T-helper 1 cell treated with Interleukin-12 subunit alpha and Interleukin-12 subunit beta and Interleukin-4 antibody, amounts not matched to agents 30 ng/mL and 1 ng/mL, for 36 hours (primary cell): ENCODE measurements around the gene TSC22D3. TPM values are rescaled to one million over a fixed set of nuclear protein-coding genes. Genes with fewer than 3 reads are reported as not detected.
"Not testable (repeated sequence)": the region's sequence is repeated elsewhere in the genome, so short reads cannot be mapped to it uniquely, and the experiment has no call there.

Source experiments
- intact Hi-C: fragments of 100-400 bp; cut with micrococcal nuclease; formaldehyde crosslinking; loops from one replicate; pipeline ENCODE4 v1.15.1; 2024
- total RNA-seq: library from RNA; stranded (reverse); gene quantifications from 2 replicates; pipeline ENCODE4 v1.2.3, GENCODE V29; 2022

TSC22D3 gene
- total RNA-seq, 1 donor from 2014 or later: 29.8 TPM

GRCh38 chrX:107684956-107685385 is 90.6 kb downstream of the TSC22D3 start:
- intact Hi-C loops: no loop called here

GRCh38 chrX:107683931-107684330 is 91.7 kb downstream of the TSC22D3 start:
- intact Hi-C loops: no loop called here

- intact Hi-C loops: no loop called here
These were observed 92.3 kb downstream of the TSC22D3 start for GRCh38 chrX:107683124-107683895.

GRCh38 chrX:107682256-107682655 is 93.3 kb downstream of the TSC22D3 start:
- intact Hi-C loops: no loop called here

- intact Hi-C loops: no loop called here
These were observed 96.4 kb downstream of the TSC22D3 start for GRCh38 chrX:107678957-107679740.

GRCh38 chrX:107677909-107678308 is 97.7 kb downstream of the TSC22D3 start:
- intact Hi-C loops: loop anchor here (1.0 kb wide), 1 partner anchor 414 kb away; no protein-coding TSS in a partner anchor

GRCh38 chrX:107677501-107677901 is 98.1 kb downstream of the TSC22D3 start:
- intact Hi-C loops: loop anchor here (1.0 kb wide), 1 partner anchor 415 kb away; no protein-coding TSS in a partner anchor

GRCh38 chrX:107676559-107677378 is 98.8 kb downstream of the TSC22D3 start:
- intact Hi-C loops: loop anchor here (1.0 kb wide), 1 partner anchor 416 kb away; no protein-coding TSS in a partner anchor

- intact Hi-C loops: no loop called here
These were observed 99.6 kb downstream of the TSC22D3 start for GRCh38 chrX:107675823-107676555.

GRCh38 chrX:107675365-107675654 is 100.3 kb downstream of the TSC22D3 start:
- intact Hi-C loops: no loop called here

- intact Hi-C loops: loop anchor here (1.0 to 5.0 kb wide), 5 partner anchors 19 to 556 kb away; partner anchors contain the start of genes MID2 and RBM41
These were observed 100.9 kb downstream of the TSC22D3 start for GRCh38 chrX:107674480-107675364.

GRCh38 chrX:107673933-107674479 is 101.6 kb downstream of the TSC22D3 start:
- intact Hi-C loops: loop anchor here (1.0 to 5.0 kb wide), 9 partner anchors 19 to 556 kb away; partner anchors contain the start of genes ATG4A, MID2, NCBP2L and PRPS1

GRCh38 chrX:107673431-107673830 is 102.2 kb downstream of the TSC22D3 start:
- intact Hi-C loops: loop anchor here (1.0 to 5.0 kb wide), 5 partner anchors 44 to 417 kb away; partner anchors contain the start of genes ATG4A, MID2, NCBP2L and PRPS1

GRCh38 chrX:107672955-107673378 is 102.6 kb downstream of the TSC22D3 start:
- intact Hi-C loops: loop anchor here (1.0 to 5.0 kb wide), 5 partner anchors 44 to 418 kb away; partner anchors contain the start of genes ATG4A, MID2, NCBP2L and PRPS1

GRCh38 chrX:107671256-107671655 is 104.3 kb downstream of the TSC22D3 start:
- intact Hi-C loops: loop anchor here (5.0 kb wide), 1 partner anchor 156 kb away; the partner anchor contains the start of gene MID2

- intact Hi-C loops: loop anchor here (5.0 kb wide), 1 partner anchor 157 kb away; the partner anchor contains the start of gene MID2
These were observed 105.5 kb downstream of the TSC22D3 start for GRCh38 chrX:107669885-107670628.

GRCh38 chrX:107669261-107669660 is 106.3 kb downstream of the TSC22D3 start:
- intact Hi-C loops: no loop called here

- intact Hi-C loops: not testable (repeated sequence)
These were observed 106.9 kb downstream of the TSC22D3 start for GRCh38 chrX:107668710-107669109.
